ENCODE data around the gene COG1. TPM values are rescaled to one million over a fixed set of nuclear protein-coding genes. Genes with fewer than 3 reads are reported as not detected.

Gene COG1
- total and polyA plus RNA-seq, 11 donors = 20.2 to 78.7 (median 55.1) TPM

DNA sequence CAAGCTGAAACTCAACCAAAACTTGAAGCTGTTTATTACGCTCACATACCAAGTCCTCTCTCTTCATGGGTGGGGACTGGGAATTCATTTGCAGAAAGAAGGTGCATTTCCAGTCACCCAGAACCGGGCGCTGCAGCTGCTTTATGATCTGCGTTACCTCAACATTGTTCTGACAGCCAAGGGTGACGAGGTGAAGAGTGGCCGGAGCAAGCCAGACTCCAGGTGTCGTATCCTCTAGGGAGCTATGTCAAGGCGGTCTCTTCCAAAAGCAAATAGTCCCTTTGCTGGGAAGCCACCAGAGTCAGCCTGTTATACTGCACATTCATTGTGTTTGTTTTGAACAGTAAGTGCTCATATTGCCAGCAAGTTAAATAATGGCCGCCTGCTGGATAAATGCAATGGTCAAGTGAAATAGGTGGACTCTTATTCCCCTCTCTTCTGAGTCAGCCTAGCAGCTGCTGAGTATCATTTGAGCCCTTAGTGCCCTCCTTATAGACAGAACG lies 12.7 kb downstream of the COG1 start:
- ATAC-seq (no peak), DNase-seq (no peak)
- TF ChIP-seq POLR2A (IDR thresholded peaks at IDR 0.05) = no peak
- TF ChIP-seq, protein P1, sequence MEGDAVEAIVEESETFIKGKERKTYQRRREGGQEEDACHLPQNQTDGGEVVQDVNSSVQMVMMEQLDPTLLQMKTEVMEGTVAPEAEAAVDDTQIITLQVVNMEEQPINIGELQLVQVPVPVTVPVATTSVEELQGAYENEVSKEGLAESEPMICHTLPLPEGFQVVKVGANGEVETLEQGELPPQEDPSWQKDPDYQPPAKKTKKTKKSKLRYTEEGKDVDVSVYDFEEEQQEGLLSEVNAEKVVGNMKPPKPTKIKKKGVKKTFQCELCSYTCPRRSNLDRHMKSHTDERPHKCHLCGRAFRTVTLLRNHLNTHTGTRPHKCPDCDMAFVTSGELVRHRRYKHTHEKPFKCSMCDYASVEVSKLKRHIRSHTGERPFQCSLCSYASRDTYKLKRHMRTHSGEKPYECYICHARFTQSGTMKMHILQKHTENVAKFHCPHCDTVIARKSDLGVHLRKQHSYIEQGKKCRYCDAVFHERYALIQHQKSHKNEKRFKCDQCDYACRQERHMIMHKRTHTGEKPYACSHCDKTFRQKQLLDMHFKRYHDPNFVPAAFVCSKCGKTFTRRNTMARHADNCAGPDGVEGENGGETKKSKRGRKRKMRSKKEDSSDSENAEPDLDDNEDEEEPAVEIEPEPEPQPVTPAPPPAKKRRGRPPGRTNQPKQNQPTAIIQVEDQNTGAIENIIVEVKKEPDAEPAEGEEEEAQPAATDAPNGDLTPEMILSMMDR (IDR thresholded peaks at IDR 0.05) = no peak
- Histone ChIP-seq H3K36me3 (peaks cover 0 to 98% (median 95%) of the 10 kb centered on the region in 9 donors), H3K4me3 (no peak overlapping the region), H3K27ac (no peak overlapping the region), H3K27me3 (no peaks in the 10 kb centered on the region), H3K4me1 (peaks cover 0 to 37% (median 17%) of the 10 kb centered on the region in 12 donors), H3K9me3 (no peaks in the 10 kb centered on the region)
- intact Hi-C loops (cut with DNase I) = no loop called here
- 79 to 91% (median 86%) methylated on average over 10 of the region's 10 CpGs for WGBS, 4 donors

- TF ChIP-seq POLR2A (IDR thresholded peaks at IDR 0.05) = no peak
- TF ChIP-seq, protein P1 (IDR thresholded peaks at IDR 0.05) = no peak
- WGBS, 4 donors = 75 to 84% (median 82%) methylated on average over 15 to 16 of the region's 16 CpGs
- ATAC-seq = peak in 1 of 4 donors; percentile 48
- H3K36me3 ChIP-seq = peaks cover 0 to 82% (median 67%) of the 10 kb centered on the region in 9 donors
- H3K4me1 ChIP-seq = peaks cover 0 to 25% (median 7%) of the 10 kb centered on the region in 12 donors
- H3K9me3 ChIP-seq = no peaks in the 10 kb centered on the region
- no peaks in the 10 kb centered on the region for H3K27me3 ChIP-seq
- no peak overlapping the region for H3K4me3 ChIP-seq
- intact Hi-C loops (cut with DNase I) = no loop called here
- no peak overlapping the region for H3K27ac ChIP-seq
- no peak for DNase-seq
Measured at GRCh38 chr17:73208139-73208827, 15.4 kb downstream of the COG1 start.

- Histone ChIP-seq H3K9me3 (no peaks in the 10 kb centered on the region), H3K4me1 (peaks cover 0 to 18% (median 0%) of the 10 kb centered on the region in 12 donors), H3K4me3 (no peak overlapping the region), H3K36me3 (peaks cover 0 to 81% (median 64%) of the 10 kb centered on the region in 9 donors), H3K27me3 (no peaks in the 10 kb centered on the region), H3K27ac (no peak overlapping the region)
- TF ChIP-seq, protein P1 (IDR thresholded peaks at IDR 0.05) = no peak
- TF ChIP-seq POLR2A (IDR thresholded peaks at IDR 0.05) = no peak
- intact Hi-C loops (cut with DNase I) = no loop called here
- ATAC-seq (no peak), DNase-seq (no peak)
- 89 to 96% (median 93%) methylated on average over 9 to 13 of the region's 13 CpGs for WGBS, 4 donors
Measured at GRCh38 chr17:73209436-73209835, 16.6 kb downstream of the COG1 start.

DNA sequence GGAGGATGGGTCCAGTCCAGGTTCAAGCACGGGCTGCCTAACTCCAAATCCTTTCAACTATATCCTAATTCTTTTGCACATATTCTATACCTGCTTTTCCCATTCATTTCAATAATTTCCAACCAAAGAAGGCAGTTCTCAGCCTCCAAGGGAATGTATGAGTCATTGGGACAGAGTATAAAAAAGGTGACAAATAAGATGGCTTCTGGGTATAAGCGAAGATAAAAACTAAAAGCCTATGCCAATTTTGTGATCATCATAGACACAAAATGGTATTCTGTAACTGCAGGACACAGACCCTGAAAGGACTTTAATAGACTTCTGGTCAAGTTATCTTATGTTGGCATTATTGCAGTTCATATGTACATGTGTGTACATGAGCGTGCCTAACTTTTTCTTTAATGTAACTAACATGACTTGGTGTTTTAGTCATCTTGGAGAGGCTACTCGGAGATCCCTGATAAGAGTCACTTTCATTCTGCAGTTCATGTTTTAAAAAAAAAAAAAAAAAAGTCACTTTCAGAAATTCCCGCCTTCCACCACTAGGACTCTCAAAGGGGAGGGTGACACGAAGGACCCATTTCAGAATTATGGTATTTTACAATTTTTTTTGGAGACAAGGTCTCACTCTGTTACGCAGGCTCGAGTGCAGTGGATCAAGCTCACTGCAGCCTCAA lies 17.3 kb downstream of the COG1 start:
- ATAC-seq = no peak
- peaks cover 0 to 18% (median 0%) of the 10 kb centered on the region in 12 donors for H3K4me1 ChIP-seq
- intact Hi-C loops (cut with DNase I) = no loop called here
- peaks cover 0 to 75% (median 60%) of the 10 kb centered on the region in 9 donors for H3K36me3 ChIP-seq
- H3K4me3 ChIP-seq = no peak overlapping the region
- H3K9me3 ChIP-seq = no peaks in the 10 kb centered on the region
- WGBS, 4 donors = 78 to 81% (median 79%) methylated on average over 8 of the region's 8 CpGs
- H3K27me3 ChIP-seq = no peaks in the 10 kb centered on the region
- TF ChIP-seq, protein P1 (IDR thresholded peaks at IDR 0.05) = peak in 3 of 12 donors; percentile 19 to 28 (median 22)
- no peak for TF ChIP-seq POLR2A (IDR thresholded peaks at IDR 0.05)
- no peak overlapping the region for H3K27ac ChIP-seq
- DNase-seq = no peak
